PC-9 (cell line): ENCODE data around the gene CDK5. TPM values are rescaled to one million over a fixed set of nuclear protein-coding genes. Genes with fewer than 3 reads are reported as not detected.

Experiments used
- BruUV-seq: library from RNA; stranded (reverse); fragments of 400-500 nt; replicated peaks from 2 replicates; lab custom pipeline; 2021; lab: Mats Ljungman, UMichigan
- CTCF ChIA-PET: fragments of 300-600 bp; sonication (Branson Sonifier 250); formaldehyde crosslinking; loops from one replicate; lab custom pipeline; 2022; ENCODE audit warnings: antibody characterized with exemption; lab: Charles Lee
- POLR2A ChIA-PET: fragments of 300-600 bp; sonication (Branson Sonifier 250); formaldehyde crosslinking; loops from one replicate; lab custom pipeline; 2022; ENCODE audit warnings: antibody characterized with exemption; ENCODE audit not compliant: unreplicated experiment; lab: Charles Lee
- DNase-seq, 2 experiments: peaks; one replicate each; pipeline versions ENCODE4 v3.0.0 to v3.0.0-alpha.2; 2015 to 2022; ENCODE audit warnings: mixed read lengths in 1 of 2
- H2AFZ ChIP-seq: fragments of 200-600 bp; sonication (generic); 2 replicates; pipeline ENCODE4 v1.8.1; 2017; ENCODE audit warnings: antibody characterized with exemption
- H3F3A ChIP-seq: fragments of 200-600 bp; sonication (generic); 2 replicates; pipeline ENCODE4 v1.8.1; 2017; ENCODE audit warnings: antibody characterized with exemption, mild to moderate bottlenecking, low read depth; ENCODE audit not compliant: insufficient read depth
- H3K27ac ChIP-seq: fragments of 200-600 bp; sonication (generic); 2 replicates; pipeline ENCODE4 v1.6.1; 2016; ENCODE audit warnings: mixed run types
- H3K27me3 ChIP-seq: fragments of 200-600 bp; sonication (generic); 2 replicates; pipeline ENCODE4 v1.6.1; 2016; ENCODE audit warnings: low read depth, mixed run types; ENCODE audit not compliant: insufficient read depth
- H3K36me3 ChIP-seq: fragments of 200-600 bp; sonication (generic); 2 replicates; pipeline ENCODE4 v1.6.1; 2016; ENCODE audit warnings: low read depth, mixed run types
- H3K4me1 ChIP-seq: fragments of 200-600 bp; sonication (generic); replicated peaks from 2 replicates; pipeline ENCODE4 v1.6.1; 2016; ENCODE audit warnings: mixed run types; ENCODE audit not compliant: insufficient read depth
- H3K4me2 ChIP-seq: fragments of 200-600 bp; sonication (generic); 2 replicates; pipeline ENCODE4 v1.6.1; 2017; ENCODE audit warnings: mixed run types
- H3K4me3 ChIP-seq: fragments of 200-600 bp; sonication (generic); 2 replicates; pipeline ENCODE4 v1.6.1; 2016; ENCODE audit warnings: mixed run types
- H3K79me2 ChIP-seq: fragments of 200-600 bp; sonication (generic); 2 replicates; pipeline ENCODE4 v1.6.1; 2017; ENCODE audit warnings: low read depth, mixed run types
- H3K9me2 ChIP-seq: fragments of 200-600 bp; sonication (generic); 2 replicates; pipeline ENCODE4 v1.8.1; 2017; ENCODE audit warnings: mild to moderate bottlenecking; ENCODE audit not compliant: insufficient read depth
- H3K9me3 ChIP-seq: fragments of 200-600 bp; sonication (generic); 2 replicates; pipeline ENCODE4 v1.8.1; 2016; ENCODE audit warnings: low read depth; ENCODE audit not compliant: insufficient read depth
- H4K20me1 ChIP-seq: fragments of 200-600 bp; sonication (generic); 2 replicates; pipeline ENCODE4 v1.8.1; 2017; ENCODE audit not compliant: insufficient read depth
- CTCF ChIP-seq: fragments of 200-600 bp; sonication (generic); conservative IDR thresholded peaks from 2 replicates; pipeline ENCODE4 v1.6.1; 2017; ENCODE audit warnings: mixed run types, antibody characterized with exemption, mild to moderate bottlenecking, moderate library complexity
- EZH2 ChIP-seq: fragments of 200-600 bp; sonication (generic); IDR thresholded peaks from 2 replicates; pipeline ENCODE4 v1.8.0; 2017; ENCODE audit warnings: antibody characterized with exemption, low read depth
- intact Hi-C: fragments of 100-400 bp; cut with micrococcal nuclease; formaldehyde crosslinking; loops from one replicate; pipeline ENCODE4 v1.10.0; 2022; ENCODE audit not compliant: unreplicated experiment
- total RNA-seq: library from RNA; stranded (reverse); gene quantifications from 2 replicates; pipeline ENCODE4 v1.2.3, GENCODE V29; 2021

CDK5 gene
- total RNA-seq, 1 experiment from 2014 or later: 45.7 TPM

- POLR2A ChIA-PET: no interaction called here
- Histone ChIP-seq H3K4me1 (peaks cover 18% of the 10 kb centered on the region), H2AFZ (no peak overlapping the region), H3F3A (peaks cover 18% of the 10 kb centered on the region; the same call in 1 of the 2 replicates), H3K9me2 (no peaks in the 10 kb centered on the region), H4K20me1 (no peaks in the 10 kb centered on the region), H3K27ac (no peak overlapping the region), H3K4me2 (no peak overlapping the region), H3K79me2 (no peaks in the 10 kb centered on the region), H3K9me3 (no peaks in the 10 kb centered on the region), H3K36me3 (no peaks in the 10 kb centered on the region), H3K27me3 (no peaks in the 10 kb centered on the region), H3K4me3 (no peak overlapping the region)
- intact Hi-C loops: no loop called here
- CTCF ChIA-PET: interaction anchor here (0.5 kb wide), 1 partner anchor 119 kb away, joined by 5 read pairs; no protein-coding TSS in a partner anchor
- TF ChIP-seq CTCF: no peak
- TF ChIP-seq EZH2: no peak
- no TSS peak for BruUV-seq
- no peak for DNase-seq
Measured at GRCh38 chr7:151020231-151020630, 37.5 kb downstream of the CDK5 start.

- no peak overlapping the region for H3K4me3 ChIP-seq
- no peaks in the 10 kb centered on the region for H3K27me3 ChIP-seq
- H2AFZ ChIP-seq: no peak overlapping the region
- ChIA-PET POLR2A (interaction anchor here (0.5 kb wide), 1 partner anchor 56 kb away, joined by 15 read pairs; no protein-coding TSS in a partner anchor), CTCF (interaction anchor here (1.3 kb wide), 1 partner anchor 42 kb away, joined by 3 read pairs; no protein-coding TSS in a partner anchor)
- no peaks in the 10 kb centered on the region for H3K79me2 ChIP-seq
- intact Hi-C loops: no loop called here
- no peak for TF ChIP-seq CTCF
- TF ChIP-seq EZH2: no peak
- no peaks in the 10 kb centered on the region for H3K9me3 ChIP-seq
- no TSS peak for BruUV-seq
- H3F3A ChIP-seq: peaks cover 12% of the 10 kb centered on the region; the same call in 1 of the 2 replicates
- no peaks in the 10 kb centered on the region for H3K9me2 ChIP-seq
- no peaks in the 10 kb centered on the region for H3K36me3 ChIP-seq
- no peaks in the 10 kb centered on the region for H4K20me1 ChIP-seq
- DNase-seq: no peak
- H3K4me1 ChIP-seq: peaks cover 7% of the 10 kb centered on the region
- H3K4me2 ChIP-seq: no peak overlapping the region
- H3K27ac ChIP-seq: no peak overlapping the region
Measured at GRCh38 chr7:151019130-151019447, 38.6 kb downstream of the CDK5 start.

GRCh38 chr7:151018421-151019129 lies 39.1 kb downstream of the CDK5 start:
- H3K27me3 ChIP-seq: no peaks in the 10 kb centered on the region
- POLR2A ChIA-PET: no interaction called here

More at GRCh38 chr7:151018421-151019129, 39.1 kb downstream of the CDK5 start:
- CTCF ChIA-PET: interaction anchor here (0.5 to 1.3 kb wide), 6 partner anchors 10 to 142 kb away, joined by 3 to 6 read pairs (median 3); partner anchors contain the start of gene ABCB8
- peak overlapping the region; percentile 57 for H3K4me2 ChIP-seq
- H3K27ac ChIP-seq: no peak overlapping the region
- no peak overlapping the region for H2AFZ ChIP-seq
- TF ChIP-seq CTCF (no peak), EZH2 (no peak)
- H3K36me3 ChIP-seq: no peaks in the 10 kb centered on the region
- H3K9me2 ChIP-seq: no peaks in the 10 kb centered on the region
- peak in 1 of 2 experiments; percentile 59 for DNase-seq
- peaks cover 12% of the 10 kb centered on the region; the same call in 1 of the 2 replicates for H3F3A ChIP-seq
- no TSS peak for BruUV-seq
- H3K79me2 ChIP-seq: no peaks in the 10 kb centered on the region
- no peaks in the 10 kb centered on the region for H3K9me3 ChIP-seq
- intact Hi-C loops: no loop called here
- no peaks in the 10 kb centered on the region for H4K20me1 ChIP-seq
- H3K4me1 ChIP-seq: peaks cover 2% of the 10 kb centered on the region
- H3K4me3 ChIP-seq: no peak overlapping the region
